IPS-NIHi7 (cell line): Measurements from ENCODE around the gene STARD7.

ENCODE experiments used
- DNase-seq: peaks from one replicate; pipeline ENCODE4 v3.0.0; 2012; ENCODE audit warnings: mixed read lengths; ENCODE audit errors: extremely low spot score

STARD7 gene

GRCh38 chr2:96136129-96136720 is 72.4 kb downstream of the STARD7 start:
- DNase-seq = no peak

DNA sequence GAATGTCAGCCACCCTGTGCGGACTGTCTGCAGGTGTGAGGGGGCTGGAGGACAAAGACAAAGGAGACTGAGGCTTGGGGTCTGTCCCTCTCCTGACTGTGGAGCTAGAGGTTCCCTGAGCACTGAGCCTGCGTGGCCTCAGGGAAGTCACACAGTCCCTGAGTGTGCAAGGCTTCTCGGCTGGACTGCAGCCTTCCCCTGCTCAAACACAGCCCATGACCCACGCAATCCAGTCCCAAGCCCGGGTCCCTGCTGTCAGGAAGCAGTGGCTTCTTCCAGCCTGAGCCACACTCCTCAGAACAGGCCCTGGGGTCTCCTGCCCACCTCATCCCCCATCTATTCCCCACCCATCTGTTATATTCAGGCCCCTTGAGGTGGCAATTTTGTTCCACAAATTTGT is 73.0 kb downstream of the STARD7 start:
- no peak for DNase-seq

GRCh38 chr2:96135171-96135570 is 73.5 kb downstream of the STARD7 start:
- DNase-seq = no peak
